NCI-H2107 treated with DMSO at 0.1 percent for 48 hours (cell line): Measurements from ENCODE around the gene APP.
"Not testable (repeated sequence)": the region's sequence is repeated elsewhere in the genome, so short reads cannot be mapped to it uniquely, and the experiment has no call there.

Source experiments
- DNase-seq: peaks from one replicate; lab custom pipeline; 2025; ENCODE audit not compliant: unreplicated experiment; lab: John Stamatoyannopoulos, UW

APP gene

DNA sequence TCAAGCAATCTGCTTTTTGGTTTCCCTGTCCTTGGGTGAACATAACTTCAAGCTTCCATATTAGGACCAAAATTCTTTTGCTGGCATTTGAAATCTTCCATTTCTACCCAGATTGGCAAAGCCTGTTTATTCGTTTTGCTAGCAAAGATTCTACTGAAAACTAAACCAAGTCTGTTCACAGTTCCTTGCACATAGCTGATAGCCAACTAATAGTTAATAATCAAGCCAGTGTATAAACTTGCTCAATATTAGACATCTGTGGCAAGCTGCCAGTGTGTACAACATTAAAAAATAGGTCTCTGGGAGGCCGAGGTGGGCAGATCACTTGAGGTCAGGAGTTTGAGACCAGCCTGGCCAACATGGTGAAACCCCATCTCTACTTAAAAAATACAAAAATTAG lies 6.3 kb downstream of the APP start:
- DNase-seq = no peak

DNA sequence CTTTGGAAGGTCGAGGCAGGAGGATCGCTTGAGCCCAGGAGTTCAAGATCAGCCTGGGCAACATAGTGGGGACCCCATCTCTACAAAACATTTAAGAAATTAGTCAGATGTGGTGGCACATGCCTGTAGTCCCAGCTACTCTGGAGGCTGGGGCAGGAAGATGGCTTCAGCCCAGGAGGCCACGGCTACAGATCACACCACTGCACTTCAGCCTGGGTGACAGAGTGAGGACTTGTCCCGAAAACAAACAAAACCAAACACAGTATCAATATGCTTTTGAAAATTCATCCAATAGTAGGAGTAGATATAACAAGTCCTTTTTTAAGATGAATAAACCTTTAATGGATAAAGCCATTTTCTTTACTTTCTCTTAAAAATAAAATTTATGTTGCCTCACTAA lies 8.5 kb downstream of the APP start:
- no peak for DNase-seq

DNA sequence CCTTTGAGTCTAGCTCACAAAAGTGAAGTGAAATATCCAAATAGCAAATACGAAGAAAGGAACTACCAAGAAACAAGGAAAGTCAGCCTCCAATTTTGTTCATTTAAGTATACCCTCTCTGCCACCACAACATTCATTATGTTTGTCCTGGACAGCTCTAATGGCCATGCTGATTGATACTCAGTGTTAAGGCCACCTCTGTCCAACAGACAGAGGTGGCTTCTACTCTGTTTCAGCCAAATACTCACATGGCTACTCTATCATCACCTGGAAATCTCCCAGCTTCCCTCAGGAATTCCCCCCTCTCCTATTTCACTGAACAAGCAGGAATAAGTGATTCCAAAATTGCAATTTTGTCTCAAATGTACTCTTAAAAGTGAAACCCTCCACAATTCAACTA lies 10.7 kb downstream of the APP start:
- no peak for DNase-seq

DNA sequence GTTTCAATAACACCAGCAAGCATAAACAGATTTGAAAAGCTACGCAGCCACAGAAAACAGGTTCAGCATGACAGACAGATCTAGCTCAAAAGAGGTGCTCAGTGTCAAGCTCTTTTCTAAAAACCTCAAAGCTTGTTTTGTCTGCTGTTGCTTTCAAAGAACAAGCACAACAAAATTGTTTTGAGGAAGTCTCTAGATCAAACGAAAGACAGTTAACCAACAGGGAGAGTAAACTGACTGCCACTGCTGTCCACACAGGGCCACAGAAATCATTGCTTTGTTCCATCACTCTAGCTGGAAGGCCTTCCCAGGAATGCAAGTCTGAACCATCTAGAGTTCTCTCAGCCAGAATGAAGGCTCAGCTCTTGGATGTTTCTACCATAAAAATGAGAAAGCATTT lies 12.8 kb downstream of the APP start:
- no peak for DNase-seq

DNA sequence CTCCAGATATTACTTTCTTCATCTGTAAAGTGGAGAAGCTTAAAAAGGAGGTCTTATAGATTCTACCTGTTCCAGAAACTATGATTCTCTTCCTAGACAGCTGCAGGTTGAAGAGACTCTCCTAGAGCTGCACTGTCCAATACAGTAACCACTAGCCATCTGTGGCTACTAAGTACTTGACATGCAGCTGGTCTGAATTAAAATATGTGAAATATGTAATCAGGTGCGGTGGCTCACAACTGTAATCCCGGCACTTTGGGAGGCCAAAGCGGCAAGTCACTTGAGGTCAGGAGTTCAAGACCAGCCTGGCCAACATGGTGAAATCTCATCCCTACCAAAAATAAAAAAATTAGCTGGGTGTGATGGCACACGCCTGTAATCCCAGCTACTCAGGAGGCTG lies 15.8 kb downstream of the APP start:
- DNase-seq = no peak

DNA sequence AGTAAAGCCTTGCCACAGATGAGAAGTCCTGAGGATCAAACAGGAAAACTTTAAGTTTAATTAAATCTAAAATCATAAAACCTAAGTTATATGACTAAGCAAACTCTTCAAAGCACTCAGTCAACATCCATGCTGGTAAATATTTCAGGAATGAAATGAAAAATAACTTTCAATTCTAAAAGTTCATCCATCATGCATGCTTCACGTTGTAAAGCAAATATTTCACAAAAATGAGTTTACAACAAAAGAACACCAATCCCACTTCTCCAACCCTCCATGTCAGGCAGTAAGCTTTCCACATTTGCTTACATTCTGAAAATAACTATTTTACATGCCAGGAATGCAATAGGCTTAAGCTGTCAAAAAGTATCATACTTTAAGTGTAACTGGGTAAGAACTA lies 16.8 kb downstream of the APP start:
- DNase-seq = no peak

DNA sequence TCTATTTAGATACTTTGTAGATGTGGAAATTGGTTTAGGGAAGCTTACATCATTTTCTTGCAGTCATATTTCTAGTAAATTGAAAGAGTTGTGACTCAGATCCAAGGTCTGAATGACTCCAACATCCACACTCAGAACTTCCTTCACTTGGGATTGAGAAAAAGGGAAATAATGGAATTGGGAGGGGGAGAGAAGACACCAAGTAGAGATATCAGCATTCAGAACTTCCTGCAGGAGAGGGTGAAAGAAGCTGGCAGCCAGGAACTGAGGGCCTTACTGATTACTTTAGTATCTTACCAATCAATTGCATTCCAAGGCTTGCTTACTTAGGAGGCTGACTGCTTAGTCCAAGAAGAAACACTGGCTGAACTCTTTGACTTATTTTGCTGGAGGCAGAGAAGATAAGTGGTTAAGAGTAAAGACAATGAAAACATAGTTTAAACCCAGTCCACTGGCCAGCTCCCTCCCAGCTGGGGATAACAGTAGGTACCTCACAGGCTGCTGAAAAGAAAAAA lies 21.7 kb downstream of the APP start:
- no peak for DNase-seq

DNA sequence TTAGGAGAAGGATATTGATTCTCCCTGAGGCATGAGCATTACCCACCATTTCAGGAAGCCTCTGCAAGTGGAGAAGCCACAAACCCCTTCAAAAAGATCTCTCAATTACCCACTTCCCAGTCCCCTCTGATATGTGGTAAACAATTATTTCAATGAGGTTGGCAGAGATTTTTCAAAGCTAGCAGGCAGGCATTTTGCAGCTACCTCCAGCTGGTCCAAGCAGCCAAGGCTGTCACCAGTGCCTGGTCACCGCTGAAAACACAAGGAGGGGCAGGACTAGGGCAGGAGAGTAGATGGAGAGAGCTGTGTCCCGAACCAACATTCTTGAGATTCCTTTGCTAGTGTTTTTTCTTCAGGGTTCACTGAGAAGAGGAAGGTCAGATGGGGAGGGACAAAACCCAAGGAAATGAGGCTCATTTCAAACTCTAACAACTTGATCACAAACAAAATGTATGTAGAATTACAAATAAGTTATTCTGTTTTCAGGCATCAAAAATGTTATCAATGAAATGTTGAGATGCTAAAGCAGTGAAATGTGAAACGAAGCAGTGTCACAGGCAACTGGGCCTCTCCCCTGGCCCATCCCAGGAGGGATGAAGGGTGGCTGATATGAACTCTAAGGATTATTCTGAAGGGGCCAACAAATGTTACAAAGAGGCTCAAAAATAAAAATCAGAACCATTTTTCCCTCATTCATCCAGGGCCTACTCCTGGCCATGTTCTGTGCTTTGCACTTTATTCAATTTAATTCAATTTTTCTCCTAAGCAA lies 22.3 kb downstream of the APP start:
- DNase-seq = peak; percentile 12

DNA sequence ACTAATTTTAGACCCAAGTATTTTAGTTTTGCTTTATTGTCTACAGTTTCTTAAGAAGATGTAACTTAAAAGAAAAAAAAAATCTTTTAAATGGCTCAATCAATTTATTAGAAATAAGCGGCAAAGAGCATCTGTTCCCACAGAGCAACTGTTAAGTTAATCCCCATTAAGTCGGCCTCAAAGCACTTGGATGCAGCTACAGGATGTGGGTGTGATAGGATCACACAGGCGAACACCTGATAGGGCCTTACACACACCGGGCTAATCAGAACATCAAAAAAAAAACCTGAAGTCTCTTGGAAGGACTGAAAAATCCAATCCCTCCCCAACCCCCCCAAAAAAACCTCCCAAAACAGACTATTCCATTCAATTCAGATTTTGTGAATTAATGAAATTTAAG lies 23.0 kb downstream of the APP start:
- no peak for DNase-seq

DNA sequence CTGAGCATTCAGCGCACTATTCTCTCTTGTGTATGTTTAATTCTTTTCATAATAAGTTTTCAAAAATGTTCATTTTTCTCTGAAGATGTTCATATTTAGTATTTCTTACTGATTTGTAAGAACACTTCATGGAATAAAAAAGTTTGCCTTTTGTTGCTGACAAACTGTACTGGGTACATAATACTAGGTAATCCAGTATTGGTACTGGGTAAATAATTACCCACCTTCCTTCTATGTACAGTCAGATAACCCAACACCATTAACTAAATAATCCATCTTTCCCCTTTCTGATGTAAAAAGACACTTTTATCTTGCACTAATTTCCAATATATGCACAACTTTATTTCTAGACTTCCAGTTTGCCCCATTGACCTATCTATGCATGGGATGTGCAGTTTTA lies 23.9 kb downstream of the APP start:
- DNase-seq = no peak

DNA sequence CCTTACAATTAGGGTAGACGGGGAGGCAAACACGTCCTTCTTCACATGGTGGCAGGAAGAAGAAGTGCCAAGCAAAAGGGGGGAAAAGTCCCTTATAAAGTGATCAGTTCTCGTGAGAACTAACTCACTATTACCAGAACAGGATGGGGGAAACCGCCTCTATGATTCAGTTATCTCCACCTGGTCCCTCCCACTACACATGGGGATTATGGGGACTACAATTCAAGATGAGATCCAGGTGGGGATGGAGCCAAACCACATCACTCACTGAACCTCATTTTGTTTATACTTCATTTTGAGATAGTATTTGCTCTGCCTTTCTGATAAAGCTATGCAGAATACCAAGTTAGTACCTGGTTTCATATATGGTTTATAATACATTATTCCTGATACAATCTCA lies 26.5 kb downstream of the APP start:
- no peak for DNase-seq

DNA sequence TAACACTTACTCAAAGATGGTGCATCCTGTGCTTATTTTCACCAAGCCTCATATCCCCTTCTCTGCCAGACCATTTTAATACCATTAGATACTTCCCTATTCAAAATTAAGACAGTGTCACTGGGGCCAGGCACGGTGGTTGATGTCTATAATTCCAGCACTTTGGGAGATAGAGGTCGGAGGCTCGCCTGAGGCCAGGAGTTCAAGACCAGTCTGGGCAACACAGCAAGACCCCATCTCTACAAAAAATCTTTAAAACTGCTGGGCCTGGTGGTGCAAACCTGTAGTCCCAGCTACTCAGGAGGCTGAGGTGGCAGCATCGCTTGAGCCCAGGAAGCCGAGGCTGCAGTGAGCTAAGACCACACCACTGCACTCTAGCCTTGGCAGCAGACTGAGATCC lies 28.2 kb downstream of the APP start:
- DNase-seq = no peak

DNA sequence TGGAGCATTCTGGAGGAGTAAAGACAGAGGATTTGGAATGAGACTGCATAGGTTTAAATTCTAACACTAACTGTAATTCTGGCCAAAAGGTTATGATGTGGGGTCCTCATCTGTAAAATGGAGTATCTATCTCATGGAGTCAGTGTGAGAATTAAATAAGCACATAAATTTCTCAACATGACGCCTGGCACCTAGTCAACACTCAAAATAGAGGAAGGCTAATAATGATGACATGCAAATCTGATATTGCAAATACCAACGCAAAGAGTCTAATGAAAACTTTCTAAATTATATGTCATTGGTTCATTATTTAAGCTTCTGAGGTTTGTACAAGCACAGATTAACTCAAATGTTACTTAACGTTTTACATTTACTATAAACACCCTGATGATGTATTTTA lies 29.6 kb downstream of the APP start:
- no peak for DNase-seq

DNA sequence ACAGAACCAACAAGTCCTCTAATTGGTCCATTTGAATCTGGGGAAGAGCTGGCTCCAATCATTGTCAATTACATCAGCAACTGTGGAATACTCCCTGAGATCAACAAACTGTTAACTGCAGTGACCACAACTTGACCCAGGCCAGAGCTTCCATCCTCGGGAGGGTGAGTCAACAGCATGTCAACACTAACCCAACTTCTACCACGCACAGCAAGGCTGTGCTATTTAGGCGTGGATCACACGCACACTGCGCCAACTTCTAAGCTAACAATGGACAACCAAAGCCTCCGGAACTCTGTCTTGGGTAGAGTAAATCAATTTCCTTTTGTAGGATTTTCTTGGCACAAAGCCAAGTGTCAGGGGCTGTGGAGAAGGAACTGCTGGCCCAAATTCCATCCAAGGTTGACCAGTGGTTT lies 30.4 kb downstream of the APP start:
- DNase-seq = no peak

DNA sequence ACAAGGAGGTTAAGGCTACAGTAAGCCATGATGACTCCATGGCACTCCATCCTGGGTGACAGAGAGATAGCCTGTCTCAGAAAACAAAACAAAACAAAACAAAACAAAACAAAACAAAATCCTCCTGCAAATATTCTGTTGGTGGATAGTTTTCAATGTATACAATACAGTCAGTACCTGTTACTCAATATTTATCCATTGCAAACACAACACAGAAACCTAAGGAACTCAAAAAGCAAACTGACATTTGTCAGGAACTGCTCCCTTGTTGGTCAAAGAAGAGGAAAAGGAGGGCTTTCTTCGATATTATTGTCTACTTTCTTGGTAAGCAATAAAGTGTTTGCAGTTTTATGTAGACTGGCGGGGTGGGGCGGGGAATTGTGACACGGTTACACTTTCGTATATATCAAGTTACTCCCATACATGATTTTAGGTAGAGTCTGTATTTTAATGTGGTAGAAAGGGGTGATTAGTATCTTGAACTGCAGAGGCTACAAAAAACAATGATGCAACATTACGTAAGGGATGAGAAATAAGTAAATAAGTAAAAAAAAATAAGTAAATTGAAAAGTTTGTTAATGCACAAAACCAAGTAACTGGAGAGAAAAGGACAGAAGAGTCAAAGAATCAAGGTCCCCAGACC lies 31.8 kb downstream of the APP start:
- no peak for DNase-seq

DNA sequence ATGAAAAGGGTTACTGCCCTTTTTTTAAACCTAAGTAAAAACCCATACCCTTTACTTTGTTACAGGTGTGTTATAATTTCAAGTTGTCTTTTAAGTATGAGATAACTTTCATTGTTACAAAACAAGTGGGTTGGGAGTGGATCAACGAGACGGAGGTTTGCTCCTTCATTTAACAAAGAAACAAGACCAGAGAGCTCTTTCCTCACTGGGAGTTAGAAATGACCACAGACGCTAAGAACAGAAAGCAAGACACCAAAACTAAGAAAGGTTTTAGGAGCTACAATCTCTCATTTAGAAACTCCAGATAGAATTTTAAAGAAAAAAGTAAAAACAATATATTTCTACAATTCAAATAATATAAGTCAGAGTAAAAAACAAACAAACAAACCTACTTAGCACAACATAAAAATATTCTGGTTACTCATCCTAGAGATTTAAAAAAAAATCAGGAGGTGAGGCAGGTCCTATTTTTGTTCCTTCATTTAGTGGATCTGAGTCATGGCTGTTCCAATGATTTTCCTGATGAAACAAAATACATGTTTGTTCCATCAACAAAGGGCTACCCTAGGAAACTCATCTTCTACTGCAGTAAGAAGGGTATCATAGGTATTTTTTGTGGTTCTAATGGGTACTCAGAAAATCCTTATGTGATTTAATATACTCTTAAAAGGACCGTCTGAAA lies 33.0 kb downstream of the APP start:
- DNase-seq = no peak

DNA sequence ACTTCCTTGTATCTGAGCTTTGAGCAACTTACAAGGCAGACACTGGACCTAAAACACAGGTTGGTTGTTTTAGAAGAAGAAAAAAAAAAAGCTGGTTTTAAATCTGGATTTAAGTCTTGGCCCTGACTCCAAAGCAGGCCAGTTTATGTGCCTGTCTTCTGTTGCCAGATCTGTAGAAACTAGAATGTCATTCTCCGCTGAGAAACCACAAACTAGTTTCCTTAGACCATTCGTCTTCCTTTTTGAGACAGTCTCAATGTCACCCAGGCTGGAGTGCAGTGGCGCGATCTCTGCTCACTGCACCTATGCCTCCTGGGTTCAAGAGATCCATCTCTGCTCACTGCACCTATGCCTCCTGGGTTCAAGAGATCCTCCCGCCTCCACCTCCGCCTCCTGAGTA lies 33.9 kb downstream of the APP start:
- DNase-seq = no peak

DNA sequence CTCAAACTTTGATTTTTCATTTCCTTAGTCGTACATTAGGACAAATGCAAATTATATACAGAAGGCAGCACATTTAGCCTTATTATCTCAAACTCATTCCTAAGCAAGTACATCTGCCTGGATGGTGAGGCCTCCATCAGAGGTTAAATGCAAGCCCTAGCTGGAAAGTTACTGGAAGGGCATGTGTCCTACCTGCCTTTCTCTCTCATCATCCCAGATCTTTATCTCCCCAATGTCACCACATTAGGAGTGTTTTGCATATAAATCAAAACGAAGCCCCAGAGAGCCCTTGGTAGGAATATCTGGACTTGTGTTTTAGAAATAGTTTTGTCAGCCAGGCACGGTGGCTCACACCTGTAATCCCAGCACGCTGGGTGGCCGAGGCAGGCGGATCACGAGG lies 35.0 kb downstream of the APP start:
- no peak for DNase-seq

DNA sequence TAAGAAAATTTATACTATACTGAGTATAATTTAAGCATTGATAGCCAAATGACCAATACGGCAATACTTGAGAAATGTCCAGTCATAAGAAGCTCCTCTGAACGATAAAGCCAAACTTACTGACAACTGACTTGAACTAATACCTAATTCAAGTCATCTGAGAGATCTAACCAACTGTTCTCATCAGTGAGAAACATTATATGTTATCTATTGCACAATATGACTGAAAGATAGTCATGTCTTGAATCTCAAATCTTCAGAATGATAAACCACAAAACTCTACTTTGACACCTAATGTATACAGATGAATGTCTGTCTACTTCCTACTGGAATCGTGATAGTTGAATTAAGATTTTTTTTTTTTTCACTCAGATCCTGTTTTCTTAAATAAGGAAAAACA lies 39.0 kb downstream of the APP start:
- DNase-seq = no peak

DNA sequence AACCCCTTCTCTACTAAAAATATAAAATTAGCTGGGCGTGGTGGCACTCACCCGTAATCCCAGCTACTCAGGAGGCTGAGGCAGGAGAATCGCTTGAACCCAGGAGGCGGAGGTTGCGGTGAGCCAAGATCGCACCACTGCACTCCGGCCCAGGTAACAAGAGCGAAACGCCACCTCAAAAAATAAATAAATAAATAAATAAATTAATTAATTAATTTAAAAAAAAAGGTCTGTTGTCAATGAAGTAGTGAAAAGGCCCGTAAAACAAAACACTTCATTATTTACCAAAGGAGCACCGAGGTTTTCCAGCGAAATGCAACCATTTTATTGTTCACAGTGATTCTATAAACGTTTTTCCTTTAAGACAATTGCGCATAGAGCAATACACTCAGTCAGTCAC lies 39.5 kb downstream of the APP start:
- DNase-seq = not testable (repeated sequence)

DNA sequence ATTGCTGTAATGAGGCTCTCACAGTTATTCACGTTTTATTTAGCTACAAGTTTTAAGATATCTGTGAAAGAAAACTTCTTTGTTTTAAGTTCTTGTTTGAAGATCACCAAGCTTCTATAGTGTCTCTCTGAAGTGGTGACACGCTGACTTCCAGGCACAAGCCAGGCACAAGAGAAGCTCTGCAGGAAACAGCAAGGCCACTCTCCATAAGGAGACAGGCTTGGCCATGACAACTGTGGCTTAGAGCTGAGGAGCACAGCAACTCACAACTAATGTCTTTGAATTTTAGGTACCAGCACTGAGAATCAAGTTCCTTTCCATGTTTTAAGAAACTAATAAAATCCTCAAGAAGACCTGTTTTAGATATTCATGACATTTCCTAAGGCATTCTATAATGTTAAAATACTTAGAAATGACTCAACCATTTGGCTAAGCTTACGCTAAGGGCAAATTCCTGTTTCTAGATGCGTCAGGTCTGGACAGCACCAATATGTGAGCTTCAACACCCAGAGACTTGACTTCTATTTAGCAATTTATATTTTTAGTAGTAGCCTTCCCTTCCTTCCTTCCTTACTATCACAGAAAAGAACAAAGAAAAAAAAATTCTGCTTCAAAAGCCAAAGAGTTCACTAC lies 40.2 kb downstream of the APP start:
- no peak for DNase-seq

DNA sequence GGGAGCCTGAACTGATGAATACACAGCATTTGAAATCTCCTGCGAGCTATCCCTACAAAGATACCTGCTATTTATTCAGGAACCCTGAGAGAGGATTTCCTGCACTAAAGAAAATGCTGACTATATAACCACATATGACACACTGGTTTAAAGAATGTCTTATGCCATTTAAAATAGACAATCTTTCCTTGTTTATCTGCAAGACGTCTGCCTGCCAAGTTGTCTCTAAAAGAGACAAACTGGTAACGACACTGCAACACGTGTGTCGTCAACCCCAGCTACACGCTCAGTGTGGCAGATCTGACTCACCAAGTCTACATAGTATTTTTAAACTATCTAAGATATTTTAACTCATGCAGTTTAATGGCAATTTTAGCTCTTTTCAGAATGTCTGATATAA lies 42.7 kb downstream of the APP start:
- no peak for DNase-seq
